Jurkat, Clone E6-1 (cell line): ENCODE data around the gene VGLL4.

Experiments
- DNase-seq: peaks from one replicate; pipeline ENCODE4 v3.0.0-alpha.2; 2011; ENCODE audit warnings: low read depth, low spot score
- H3K4me3 ChIP-seq: 2 replicates; pipeline ENCODE4 v1.5.1; 2011; ENCODE audit warnings: mild to moderate bottlenecking, low read length, control low read depth, moderate library complexity

VGLL4 gene

DNA sequence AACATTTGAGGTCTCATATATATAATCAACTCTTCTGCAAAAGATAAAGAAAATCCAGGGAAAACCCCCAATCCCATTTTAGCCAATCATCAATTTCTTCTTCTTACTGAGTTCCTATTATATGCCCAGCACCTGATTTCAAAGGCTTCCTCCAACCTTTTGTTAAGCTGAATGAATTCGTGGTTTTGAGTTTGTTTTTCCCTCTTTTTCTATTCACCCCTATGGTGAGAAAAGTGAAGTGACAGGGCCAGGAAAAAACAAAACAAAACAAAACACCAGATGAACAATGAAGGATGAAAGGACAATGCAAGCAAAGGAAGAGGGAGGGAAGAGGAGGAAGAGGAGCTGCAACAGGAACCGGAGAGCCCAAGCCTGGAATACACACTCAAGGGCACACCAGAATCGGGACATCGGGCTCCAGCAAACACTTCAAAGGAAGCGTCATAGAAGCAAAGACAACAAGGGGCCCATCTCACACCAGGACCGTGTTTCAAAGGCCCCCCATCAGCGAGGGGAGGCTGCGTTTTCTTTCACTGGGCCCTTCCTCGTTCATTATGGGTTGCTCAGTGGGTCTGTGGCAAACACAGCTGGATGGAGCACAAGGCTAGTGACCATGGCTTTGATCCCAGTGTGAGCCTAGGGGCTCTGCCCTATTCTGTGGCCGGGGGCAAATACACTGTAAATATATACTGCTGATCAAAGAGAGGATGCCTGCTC, 50.2 kb downstream of the VGLL4 start:
- no peak overlapping the region for H3K4me3 ChIP-seq
- DNase-seq, result no peak

DNA sequence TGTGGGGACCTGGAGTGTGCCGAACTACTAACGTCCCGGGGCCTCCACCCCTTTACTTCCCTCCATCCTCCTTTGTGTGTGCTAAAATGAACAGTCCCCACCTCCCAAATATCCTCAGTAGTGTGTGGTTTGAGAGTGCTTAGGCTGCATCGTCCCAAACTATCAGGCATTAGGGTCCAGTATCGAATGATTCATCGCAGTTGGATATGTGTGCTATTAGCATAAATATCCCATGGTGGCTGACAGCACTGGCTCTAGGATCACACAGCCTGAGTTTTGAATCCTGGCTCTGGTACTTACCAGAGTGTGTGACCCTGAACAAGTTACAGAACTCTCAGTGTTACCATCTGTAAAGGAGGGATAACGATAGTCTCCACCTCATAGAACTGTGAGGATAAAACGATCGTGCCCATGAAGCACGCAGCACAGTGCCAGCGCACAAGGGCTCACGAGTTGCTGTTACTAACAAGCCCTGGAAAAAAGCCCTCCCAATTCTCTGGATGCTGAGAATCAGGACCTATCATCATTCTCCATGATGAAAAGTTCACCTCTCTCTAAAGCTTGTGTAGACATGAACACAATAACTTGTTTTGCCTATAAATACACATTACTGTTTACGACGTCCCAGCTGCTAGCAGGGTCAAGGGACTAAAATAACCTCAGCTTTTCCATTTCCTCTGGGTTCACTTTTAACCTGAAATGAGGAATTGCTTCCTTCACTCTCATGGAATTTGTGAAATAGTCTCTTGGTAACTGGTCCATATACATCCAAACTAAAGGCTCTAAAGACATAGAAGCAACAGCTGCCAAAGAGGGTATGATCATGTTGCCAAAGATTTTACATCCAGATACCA, 51.0 kb downstream of the VGLL4 start:
- no peak for DNase-seq
- no peak overlapping the region for H3K4me3 ChIP-seq

DNA sequence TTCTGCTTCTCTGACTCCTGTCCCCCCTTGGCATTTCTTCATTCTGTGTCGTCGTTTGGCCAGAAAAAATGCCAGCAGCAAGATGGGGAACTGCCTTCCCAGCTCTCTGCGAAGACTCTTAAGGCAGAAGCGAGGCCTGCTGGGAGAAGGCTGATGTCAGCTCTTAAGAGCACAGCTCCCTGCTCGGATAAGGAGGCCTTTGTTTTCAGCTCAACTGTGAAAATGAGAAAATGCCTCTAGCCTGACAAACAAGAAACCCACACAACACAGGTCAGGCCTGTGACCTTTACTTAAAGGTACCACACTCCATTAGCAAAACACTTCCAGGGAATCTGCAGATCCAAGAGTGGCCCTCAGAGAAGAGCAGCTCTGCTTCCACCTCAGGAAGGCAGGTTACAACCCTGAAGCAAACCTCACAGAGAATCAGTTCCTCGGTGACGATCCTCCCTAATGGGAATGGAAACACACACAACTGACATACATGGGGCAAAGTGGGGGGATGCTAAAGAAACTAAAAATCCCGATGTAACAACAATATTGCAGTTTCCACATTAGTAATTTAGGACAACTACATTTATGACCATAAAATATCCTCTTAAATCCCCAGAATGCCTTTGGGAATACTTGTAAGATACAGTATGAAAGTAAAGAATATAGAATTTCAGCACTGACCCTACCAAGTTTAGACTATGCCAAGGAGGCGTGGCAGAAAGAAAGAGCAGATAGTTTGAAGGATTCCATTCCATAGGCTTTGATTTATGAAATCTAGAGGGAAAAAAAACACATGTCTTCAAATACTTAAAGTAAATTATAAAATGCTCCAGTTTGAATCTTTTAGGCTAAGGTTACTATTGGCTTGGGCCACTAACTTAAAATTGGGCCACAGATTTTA, 52.1 kb downstream of the VGLL4 start:
- no peak for DNase-seq
- no peak overlapping the region for H3K4me3 ChIP-seq

DNA sequence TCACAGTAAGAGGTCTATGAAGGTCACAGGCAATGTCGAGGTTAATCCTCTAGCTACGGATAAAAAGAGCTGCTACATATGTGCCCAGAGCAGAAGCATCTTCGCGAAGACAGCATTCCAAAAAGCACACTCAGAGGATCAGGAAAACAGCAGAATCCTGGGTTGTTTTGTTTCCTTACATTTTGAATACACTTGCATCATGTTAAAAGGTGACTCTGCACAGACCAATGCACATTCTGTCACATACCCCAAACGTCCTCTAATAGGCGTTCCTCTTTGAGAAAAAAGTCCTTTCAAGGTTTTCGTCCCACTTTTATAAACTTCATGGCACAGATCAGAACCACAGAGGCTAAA, 52.7 kb downstream of the VGLL4 start:
- no peak for DNase-seq
- no peak overlapping the region for H3K4me3 ChIP-seq

DNA sequence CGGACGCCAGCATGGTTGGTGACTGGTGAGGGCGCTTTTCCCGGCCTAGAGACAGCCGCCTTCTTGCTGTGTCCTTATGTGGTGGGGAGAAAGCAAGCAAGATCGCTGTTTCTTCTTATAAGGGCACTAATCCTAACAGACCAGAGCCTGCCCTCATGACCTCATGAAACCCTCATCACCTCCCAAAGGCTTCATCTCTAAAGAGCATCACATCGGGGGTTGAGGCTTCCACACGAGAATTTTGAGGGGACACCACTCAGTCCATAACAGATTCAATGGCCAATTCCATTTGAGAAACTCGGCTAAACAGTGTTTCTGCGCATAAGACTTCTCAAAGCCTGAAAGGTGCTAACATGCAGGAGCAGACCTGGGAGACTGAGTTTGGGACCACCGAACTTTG, 54.0 kb downstream of the VGLL4 start:
- no peak for DNase-seq
- no peak overlapping the region for H3K4me3 ChIP-seq

DNA sequence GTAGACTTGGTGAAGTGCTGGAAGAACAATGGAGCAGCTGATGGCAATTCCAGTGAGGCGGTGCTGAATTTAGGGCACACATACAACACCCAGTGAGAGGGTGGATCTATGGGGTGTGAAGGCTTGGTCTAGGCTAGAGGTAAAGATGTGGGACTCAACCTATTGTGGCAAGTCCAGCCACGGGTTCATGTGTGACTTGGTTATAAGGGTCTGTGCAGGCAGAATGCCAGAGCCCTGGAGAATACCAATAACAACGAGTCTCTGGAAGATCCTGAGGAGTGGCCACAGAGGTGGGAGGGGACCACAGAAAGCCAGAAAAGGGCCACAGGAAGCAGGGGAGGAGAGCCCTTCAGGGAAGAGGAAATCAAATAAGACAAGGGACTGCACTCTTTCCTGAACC, 55.0 kb downstream of the VGLL4 start:
- no peak overlapping the region for H3K4me3 ChIP-seq
- DNase-seq, result no peak

DNA sequence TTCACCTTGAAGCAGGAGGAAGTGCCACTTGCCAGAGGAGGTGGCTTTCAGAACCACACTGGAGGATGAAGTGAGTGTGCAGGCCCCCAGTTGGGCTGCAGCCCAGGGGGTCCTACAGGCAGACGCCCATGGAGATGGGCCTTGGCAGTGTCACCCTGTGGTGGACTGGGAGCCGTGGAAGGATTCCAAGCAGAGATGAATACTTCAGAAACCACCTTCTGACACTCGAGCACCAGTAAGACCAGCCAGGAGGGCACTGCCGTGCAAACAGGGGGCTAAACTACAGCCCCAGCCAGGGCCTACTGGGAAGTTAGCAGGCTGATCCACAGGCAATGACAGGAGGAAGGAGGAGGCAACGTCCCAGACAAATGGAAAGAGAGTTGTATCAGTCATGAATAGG, 55.4 kb downstream of the VGLL4 start:
- no peak overlapping the region for H3K4me3 ChIP-seq
- no peak for DNase-seq

DNA sequence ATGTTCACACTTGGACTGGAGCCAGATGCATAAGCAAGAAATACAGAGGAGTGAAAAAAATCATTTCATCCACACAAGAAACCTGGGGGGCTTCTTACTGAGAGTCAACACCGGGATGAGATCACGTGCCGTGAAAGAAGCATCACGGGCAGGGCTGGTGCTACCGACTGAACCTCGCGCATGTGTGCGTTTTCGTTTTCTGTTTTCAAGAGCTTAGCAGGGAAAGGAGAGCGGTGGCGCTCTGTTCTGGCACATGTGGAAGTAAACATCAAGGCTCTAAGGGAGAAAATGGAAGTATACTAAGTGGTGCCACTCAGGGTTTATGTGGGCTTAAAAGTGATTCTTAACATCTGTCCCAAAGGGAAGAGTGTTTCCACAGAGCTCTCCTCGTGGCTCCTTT, 55.9 kb downstream of the VGLL4 start:
- DNase-seq, result no peak

DNA sequence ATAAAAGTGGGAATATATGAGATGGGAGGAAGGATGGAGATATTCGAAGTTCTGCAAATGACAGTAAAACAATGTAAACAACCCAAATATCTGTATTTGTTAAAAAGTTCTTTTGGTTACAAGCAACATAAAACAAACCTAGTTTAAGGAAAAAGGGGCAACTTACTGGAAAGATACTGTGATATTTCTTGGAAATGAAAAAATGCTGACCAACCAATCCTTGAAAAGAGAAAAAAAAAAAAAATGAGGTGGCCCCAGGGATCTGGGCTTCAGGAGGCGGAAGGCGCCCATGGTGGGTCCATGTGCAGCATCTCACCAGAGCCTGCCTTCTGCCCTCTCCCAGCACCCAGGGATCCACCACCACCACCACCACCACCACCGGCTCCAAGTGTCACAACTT, 59.1 kb downstream of the VGLL4 start:
- no peak overlapping the region for H3K4me3 ChIP-seq
- DNase-seq, result no peak

More for the DNA sequence above, 55.9 kb downstream of the VGLL4 start:
- no peak overlapping the region for H3K4me3 ChIP-seq

DNA sequence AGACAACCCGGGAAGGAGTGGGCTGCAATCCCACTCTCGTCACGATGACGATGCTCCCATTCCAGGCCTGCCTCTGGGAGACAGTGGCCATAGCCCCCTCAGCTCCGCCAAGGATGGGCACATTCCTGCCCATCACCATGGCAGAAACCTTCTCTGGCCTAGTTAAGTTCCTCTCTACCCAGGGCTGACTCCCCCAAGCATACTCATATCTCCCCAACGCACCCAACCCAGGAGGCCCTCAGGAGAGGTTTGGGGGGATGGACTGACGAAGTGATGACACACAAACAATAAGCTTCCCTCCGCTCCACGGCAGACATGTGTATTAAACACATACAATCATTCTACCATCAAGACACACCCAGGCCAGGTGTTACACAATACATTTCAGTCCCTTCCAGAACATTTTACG, 60.1 kb downstream of the VGLL4 start:
- DNase-seq, result no peak
- H3K4me3 ChIP-seq, result no peak overlapping the region

DNA sequence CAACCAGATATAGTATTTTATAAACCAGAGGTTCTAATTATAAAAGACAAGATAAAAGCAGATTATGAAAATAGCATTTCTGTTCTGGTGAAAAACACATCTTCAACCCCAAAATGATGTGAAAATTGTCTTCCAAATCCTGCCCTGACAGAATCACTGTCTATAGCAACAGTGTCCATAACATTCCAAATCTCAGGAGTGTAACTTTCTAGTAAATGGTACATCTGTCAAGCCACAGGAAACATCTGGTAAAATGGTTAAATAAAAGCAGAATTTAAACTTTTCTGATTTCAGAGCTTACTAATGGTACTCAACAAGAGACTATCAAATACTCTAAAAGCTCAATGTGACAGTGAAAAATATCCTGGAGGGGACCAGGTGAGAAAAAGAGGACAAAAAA, 60.5 kb downstream of the VGLL4 start:
- DNase-seq, result no peak
- no peak overlapping the region for H3K4me3 ChIP-seq

DNA sequence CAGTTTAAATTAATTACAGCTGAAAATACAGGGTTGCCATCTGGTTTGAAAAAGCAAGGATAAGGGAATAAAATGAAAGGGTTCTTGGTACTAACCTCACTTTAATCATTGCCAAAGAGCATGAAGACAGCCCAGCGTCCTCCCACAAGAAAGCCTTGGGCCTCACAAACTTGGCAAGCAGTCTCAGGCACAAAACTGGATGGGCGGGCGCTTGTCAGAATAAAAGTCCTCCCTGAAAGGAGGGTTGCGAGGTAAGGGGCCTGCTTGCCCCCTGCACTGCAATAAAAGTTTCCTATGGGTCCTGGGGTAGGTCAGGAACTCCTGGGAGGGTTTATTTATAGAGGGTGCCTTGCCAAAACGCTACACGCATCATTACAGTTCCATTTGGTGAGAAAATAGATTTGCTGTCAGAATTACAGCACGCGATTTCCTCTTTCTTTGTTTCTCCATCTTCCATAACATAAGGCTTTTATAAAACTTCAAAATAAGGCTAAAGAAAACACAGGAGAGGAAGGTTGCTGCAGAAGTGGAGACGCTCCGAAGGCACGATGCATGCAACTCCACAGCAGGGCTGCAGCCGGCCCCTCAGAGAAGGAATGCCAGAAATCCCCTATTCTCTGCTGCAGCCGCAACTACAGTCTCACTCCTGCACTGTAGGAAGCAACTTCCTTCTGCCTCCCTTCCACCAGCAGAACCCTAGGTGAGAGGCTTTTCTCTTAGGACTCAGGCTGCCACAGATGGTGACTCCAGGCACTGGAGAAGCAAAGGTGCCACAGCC, 61.3 kb downstream of the VGLL4 start:
- peak overlapping the region; percentile 22 for H3K4me3 ChIP-seq
- peak; percentile 86 for DNase-seq

DNA sequence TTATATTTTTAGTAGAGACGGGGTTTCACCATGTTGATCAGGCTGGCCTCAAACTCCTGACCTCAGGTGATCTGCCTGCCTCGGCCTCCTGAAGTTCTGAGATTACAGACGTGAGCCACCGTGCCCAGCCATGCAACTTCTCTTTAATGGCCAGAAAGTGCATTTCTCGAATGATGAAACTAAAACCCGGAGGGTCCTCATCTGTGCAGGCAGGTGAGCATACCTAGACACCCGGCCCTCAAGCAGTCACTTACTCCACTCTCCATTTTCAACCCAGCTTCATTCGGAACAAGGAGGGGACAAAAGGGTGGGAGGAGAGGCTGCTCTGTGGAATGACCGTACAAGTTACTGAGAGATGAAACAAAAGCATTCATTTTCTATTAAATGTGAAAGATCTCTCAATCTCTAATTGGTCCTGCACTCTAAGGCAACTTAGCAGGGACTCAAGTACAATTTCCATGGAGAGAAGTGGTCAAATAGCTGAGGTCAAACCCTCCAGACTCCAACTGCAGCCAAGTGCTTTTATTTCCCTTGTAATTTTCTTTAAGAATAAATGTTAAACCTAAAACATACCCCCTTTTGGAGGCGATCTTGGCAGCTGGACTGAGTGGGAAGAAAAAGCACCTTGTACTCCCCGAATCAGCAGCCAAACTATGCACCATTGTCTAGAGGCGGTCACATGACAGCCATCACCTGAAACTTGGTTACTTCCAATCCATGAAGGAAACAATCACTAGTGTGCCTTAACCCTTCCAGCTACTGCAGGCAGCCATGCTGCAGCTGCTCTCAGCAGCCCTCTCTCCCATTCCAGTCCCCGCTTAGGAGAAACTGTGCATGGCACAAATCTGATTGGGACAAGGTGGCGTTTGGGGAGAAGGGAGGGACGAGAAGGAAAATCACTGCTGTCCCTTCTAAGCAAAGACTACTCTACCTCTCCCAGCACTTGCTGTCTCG, 62.2 kb downstream of the VGLL4 start:
- DNase-seq, result no peak
- H3K4me3 ChIP-seq, result peak overlapping the region; percentile 22

DNA sequence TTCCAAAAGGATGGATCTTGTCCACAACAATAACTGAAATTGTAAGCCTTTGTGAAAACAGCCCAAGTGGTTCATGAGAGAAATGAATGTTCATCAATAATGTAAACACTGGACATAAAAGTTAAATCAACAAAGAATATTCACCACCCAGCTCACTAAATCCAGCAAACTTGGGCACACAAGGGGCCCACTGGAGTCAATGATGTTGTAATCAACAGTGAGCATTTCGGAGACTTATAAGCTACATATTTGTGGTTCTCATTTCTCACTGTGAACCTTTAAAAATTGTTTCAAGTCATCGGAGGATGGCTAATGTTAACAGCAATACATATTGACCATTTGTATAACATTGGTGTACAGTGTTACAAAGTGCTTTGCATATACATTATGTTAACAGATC, 63.1 kb downstream of the VGLL4 start:
- no peak for DNase-seq
- no peak overlapping the region for H3K4me3 ChIP-seq

DNA sequence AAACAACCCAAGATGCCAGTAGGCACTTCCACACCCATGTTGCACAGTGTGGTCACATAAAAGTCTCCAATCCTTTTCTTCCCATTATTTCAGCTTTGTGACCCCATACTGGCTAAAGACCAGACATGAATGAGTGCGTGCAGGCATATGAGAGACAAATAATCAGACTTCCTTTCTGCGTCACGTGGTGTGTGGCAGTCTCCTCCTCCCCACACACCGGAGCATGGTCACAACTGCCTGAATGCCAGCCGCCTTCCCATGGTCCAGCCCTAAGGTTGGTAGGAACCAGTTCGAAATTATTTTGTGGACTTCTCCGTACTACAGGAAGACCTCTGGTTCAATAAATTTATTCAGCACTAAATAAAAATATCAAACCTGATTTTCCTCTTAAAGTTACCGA, 65.5 kb downstream of the VGLL4 start:
- no peak for DNase-seq
- H3K4me3 ChIP-seq, result no peak overlapping the region

DNA sequence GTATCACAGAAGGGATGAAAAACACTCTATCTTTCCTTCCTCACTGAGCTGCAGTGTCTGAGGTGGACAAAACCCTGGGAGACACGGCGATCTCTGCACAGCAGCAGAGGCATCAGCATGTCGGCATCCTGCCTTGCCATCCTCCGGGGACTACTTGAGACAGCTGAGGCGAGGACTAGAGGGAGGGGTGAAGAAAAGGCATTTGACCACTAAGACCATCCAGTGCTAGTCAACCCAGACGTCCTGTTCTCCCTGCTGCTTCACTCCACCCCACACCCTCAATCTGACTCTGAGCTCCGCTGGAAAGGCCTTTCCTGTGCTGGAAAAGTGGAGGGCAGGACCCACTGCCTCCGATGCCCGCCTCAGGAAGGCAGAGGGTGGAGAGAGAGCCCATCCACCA, 67.3 kb downstream of the VGLL4 start:
- no peak for DNase-seq
- H3K4me3 ChIP-seq, result no peak overlapping the region

DNA sequence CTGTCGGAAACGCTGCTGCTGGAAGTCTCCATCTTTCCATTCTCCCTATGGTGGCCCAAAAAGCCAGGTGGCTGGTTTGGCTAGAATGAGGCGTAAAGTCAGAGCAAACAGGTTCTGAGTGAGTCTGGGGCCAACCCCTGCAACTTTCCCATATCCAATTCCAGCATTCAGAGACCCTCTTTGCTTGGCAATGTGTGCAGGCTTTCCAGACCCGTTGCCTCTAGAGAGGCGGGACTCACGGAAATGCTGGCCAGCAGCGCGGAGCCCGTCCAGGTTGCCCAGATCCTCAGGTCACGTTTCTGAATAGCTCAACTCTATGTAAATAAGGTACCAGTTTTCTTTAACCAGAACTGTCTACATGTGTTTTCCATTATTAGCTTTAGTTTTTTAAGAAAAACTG, 68.0 kb downstream of the VGLL4 start:
- DNase-seq, result no peak
- H3K4me3 ChIP-seq, result no peak overlapping the region
